K562 (cell line): ENCODE data around the gene BCAS4. TPM values are rescaled to one million over a fixed set of nuclear protein-coding genes. Genes with fewer than 3 reads are reported as not detected.

Source experiments
- ATF1 ChIP-seq, 2 experiments: fragments of 450-650 bp in 1 of 2; IDR thresholded peaks; 2 replicates each; pipeline ENCODE4 v1.6.1; 2016; ENCODE audit warnings: missing compliant biosample characterization in 1 of 2, missing genetic modification characterization in 1 of 2
- CBX3 ChIP-seq, 2 experiments: IDR thresholded peaks; 1 replicate in 1 of 2; 2 replicates in 1 of 2; pipeline ENCODE4 v1.6.1; 2012; ENCODE audit warnings: inconsistent platforms in 2 of 2, low read length in 2 of 2, borderline replicate concordance in 1 of 2, control low read depth in 1 of 2
- CEBPB ChIP-seq: fragments of 450-650 bp; IDR thresholded peaks from 2 replicates; pipeline ENCODE4 v1.6.1; 2016; ENCODE audit warnings: missing genetic modification characterization, missing compliant biosample characterization
- DMBX1 ChIP-seq: fragments of 250-450 bp; sonication (Bioruptor Pico); IDR thresholded peaks from 2 replicates; pipeline ENCODE4 v1.8.0; 2022; ENCODE audit warnings: inconsistent platforms, mild to moderate bottlenecking, moderate library complexity, borderline replicate concordance
- HDAC1 ChIP-seq, 2 experiments: fragments of 450-650 bp; IDR thresholded peaks; 2 replicates each; pipeline ENCODE4 v1.6.1; 2016 to 2017; ENCODE audit warnings: inconsistent platforms in 1 of 2, mild to moderate bottlenecking in 1 of 2, moderate library complexity in 1 of 2
- HNRNPK ChIP-seq: fragments of 200-400 bp; formaldehyde crosslinking; IDR thresholded peaks from one replicate; pipeline ENCODE4 v1.6.1; 2018; ENCODE audit warnings: mild to moderate bottlenecking, low read depth, low read length; ENCODE audit not compliant: poor library complexity, severe bottlenecking
- JUND ChIP-seq, 2 experiments: IDR thresholded peaks; 2 replicates in 1 of 2; 3 replicates in 1 of 2; pipeline ENCODE4 v1.6.1; 2011; ENCODE audit warnings: borderline replicate concordance in 2 of 2, low read depth in 2 of 2, low read length in 2 of 2, improper control_type of control experiment in 1 of 2, missing biosample characterization in 1 of 2, missing genetic modification characterization in 1 of 2, missing genetic modification reagents in 1 of 2
- MAZ ChIP-seq, 2 experiments: fragments of 450-650 bp in 1 of 2; sonication (generic) in 1 of 2; formaldehyde crosslinking; IDR thresholded peaks in 1 of 2; conservative IDR thresholded peaks in 1 of 2; 2 replicates each; pipeline versions ENCODE4 v1.4.0 to v1.5.0; 2020; ENCODE audit warnings: mild to moderate bottlenecking in 1 of 2, missing genetic modification reagents in 1 of 2
- MEIS2 ChIP-seq: fragments of 450-650 bp; IDR thresholded peaks from 2 replicates; pipeline ENCODE4 v1.6.1; 2014; ENCODE audit warnings: mild to moderate bottlenecking; ENCODE audit not compliant: partially characterized antibody
- MTA2 ChIP-seq: fragments of 450-650 bp; IDR thresholded peaks from 2 replicates; pipeline ENCODE4 v1.6.1; 2016; ENCODE audit warnings: low read depth
- MTA3 ChIP-seq: fragments of 450-650 bp; formaldehyde crosslinking; IDR thresholded peaks from 2 replicates; pipeline ENCODE4 v1.6.1; 2017; ENCODE audit warnings: mild to moderate bottlenecking, borderline replicate concordance
- NCOA1 ChIP-seq: fragments of 450-650 bp; IDR thresholded peaks from 2 replicates; pipeline ENCODE4 v1.6.1; 2016; ENCODE audit warnings: low read depth
- NCOA6 ChIP-seq: fragments of 450-650 bp; IDR thresholded peaks from 2 replicates; pipeline ENCODE4 v1.6.1; 2017; ENCODE audit warnings: mild to moderate bottlenecking
- NEUROD1 ChIP-seq: fragments of 150-350 bp; IDR thresholded peaks from 2 replicates; pipeline ENCODE4 v1.6.1; 2014; ENCODE audit warnings: borderline replicate concordance, low read length, low read depth; ENCODE audit not compliant: partially characterized antibody
- NFATC3 ChIP-seq: fragments of 450-650 bp; IDR thresholded peaks from 2 replicates; pipeline ENCODE4 v1.6.1; 2017; ENCODE audit warnings: mild to moderate bottlenecking
- NFRKB ChIP-seq: fragments of 450-650 bp; IDR thresholded peaks from 2 replicates; pipeline ENCODE4 v1.6.1; 2016; ENCODE audit warnings: low read depth
- ZNF140 ChIP-seq: fragments of 250-450 bp; sonication (Bioruptor Pico); IDR thresholded peaks from 2 replicates; pipeline ENCODE4 v1.8.0; 2021; ENCODE audit warnings: moderate library complexity, mild to moderate bottlenecking, inconsistent platforms
- polyA plus RNA-seq, 8 experiments: library from polyadenylated mRNA; depleted of rRNA in 4 of 8; stranded (reverse) in 5 of 8; unstranded in 3 of 8; fragments of >200 nt; fragmentation: Nextera tagmentation in 2 of 8; fragmentation: Illumina TruSeq in 1 of 8; extraction: Ambion mirVana in 2 of 8; extraction: Trizol in 1 of 8; gene quantifications; 2 replicates each; pipeline versions ENCODE4 v1.2.1 to v1.2.3, GENCODE V29; 2011 to 2014; ENCODE audit warnings: inconsistent platforms in 1 of 8, missing spikeins in 1 of 8
- total RNA-seq, 7 experiments: library from RNA; depleted of rRNA in 6 of 7; stranded (reverse); fragments of >200 nt in 6 of 7; fragmentation: Illumina TruSeq in 2 of 7; extraction: Trizol in 2 of 7; gene quantifications; 2 replicates each; pipeline versions ENCODE4 v1.2.1 to v1.2.3, GENCODE V29; 2011 to 2021; ENCODE audit warnings: low replicate concordance in 1 of 7
- TF ChIP-seq, protein P1 (sequence below): fragments of 450-650 bp; IDR thresholded peaks from 2 replicates; pipeline ENCODE4 v1.6.1; 2018; ENCODE audit not compliant: partially characterized antibody
- TF ChIP-seq, protein P2 (sequence below): fragments of 450-650 bp; IDR thresholded peaks from 2 replicates; pipeline ENCODE4 v1.6.1; 2017; ENCODE audit warnings: antibody characterized with exemption
- TF ChIP-seq, protein P3 (sequence below): fragments of 250-450 bp; sonication (Bioruptor Pico); IDR thresholded peaks from 2 replicates; pipeline ENCODE4 v1.8.0; 2022; ENCODE audit warnings: inconsistent platforms

The BCAS4 gene
- total and polyA plus RNA-seq, 9 of the 15 experiments (the other 6 are each of a cell fraction or from before 2014, with no cell fraction given): 0.15 to 2.3 (median 0.47) TPM

DNA sequence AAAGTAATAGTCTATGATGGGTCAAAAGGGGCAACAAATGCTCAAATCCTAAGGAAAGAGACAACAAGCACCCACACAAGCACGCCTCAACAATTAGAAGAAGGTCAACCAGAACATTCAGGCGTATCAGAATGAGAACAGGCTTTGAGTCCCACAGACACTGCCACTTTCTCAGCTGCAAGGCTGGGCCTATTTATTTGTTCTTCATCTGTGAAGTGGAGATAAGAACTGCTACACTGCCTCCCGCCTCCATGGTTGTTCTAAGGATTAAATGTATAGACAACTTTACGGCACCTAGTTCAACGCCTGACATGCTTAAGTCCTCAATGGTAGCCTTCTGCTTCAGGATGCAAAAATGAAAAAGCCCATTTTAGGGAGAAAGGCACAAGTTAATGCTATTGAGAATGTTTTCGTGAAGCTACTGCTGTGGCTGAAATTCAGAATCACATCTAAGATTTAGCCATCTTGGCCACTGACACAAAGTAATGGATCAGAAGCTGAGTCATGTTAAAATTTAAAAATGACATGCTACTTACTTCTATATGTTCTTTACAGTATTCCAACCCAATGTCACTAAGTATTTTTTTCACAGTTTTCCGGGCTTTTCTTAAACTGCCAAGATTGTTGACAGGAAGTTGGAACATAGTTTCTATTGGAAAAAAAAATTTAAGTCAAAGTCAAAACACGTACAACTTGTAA lies 108.6 kb downstream of the BCAS4 start (continued):
- TF ChIP-seq NCOA1 (peak; percentile 69; the same call in 1 of the 2 replicates), MTA3 (peak; percentile 71; the same call in 1 of the 2 replicates), DMBX1 (CRISPR knock-in tag) (peak; percentile 56; the same call in 1 of the 2 replicates), NCOA6 (0 out of 2 replicates have a peak, but pooled peaks have one; percentile 28), ZNF140 (CRISPR knock-in tag) (no peak), HNRNPK (no peak), NEUROD1 (peak; percentile 55), CEBPB (tag) (no peak), JUND (IDR thresholded peaks at IDR 0.05; ENCODE audit: borderline replicate concordance, low read depth, low read length) (peak; percentile 58; the same call in 1 of the 2 replicates), JUND (tag; IDR thresholded peaks at IDR 0.05; ENCODE audit: borderline replicate concordance, low read depth, low read length) (peak; percentile 69; the same call in 2 of the 3 replicates), CBX3 (IDR thresholded peaks at IDR 0.05; ENCODE audit: borderline replicate concordance in 1 of 2, low read length in 2 of 2) (peak in 1 of 2 experiments; percentile 77; a peak in 1 of 3 replicates), ATF1 (CRISPR knock-in tag; IDR thresholded peaks at IDR 0.05) (no peak), ATF1 (tag; IDR thresholded peaks at IDR 0.05) (no peak), MEIS2 (peak; percentile 51), MTA2 (peak; percentile 94), NFATC3 (peak; percentile 74; the same call in 1 of the 2 replicates), MAZ (CRISPR knock-in tag; conservative IDR thresholded peaks at IDR 0.05 in 1 of 2, IDR thresholded peaks at IDR 0.05 in 1 of 2) (peak; percentile 37 to 50; a peak in 1 of 4 replicates), HDAC1 (IDR thresholded peaks at IDR 0.05) (peak in 1 of 2 experiments; percentile 76; a peak in 2 of 4 replicates), NFRKB (no peak)
- TF ChIP-seq, protein P1, sequence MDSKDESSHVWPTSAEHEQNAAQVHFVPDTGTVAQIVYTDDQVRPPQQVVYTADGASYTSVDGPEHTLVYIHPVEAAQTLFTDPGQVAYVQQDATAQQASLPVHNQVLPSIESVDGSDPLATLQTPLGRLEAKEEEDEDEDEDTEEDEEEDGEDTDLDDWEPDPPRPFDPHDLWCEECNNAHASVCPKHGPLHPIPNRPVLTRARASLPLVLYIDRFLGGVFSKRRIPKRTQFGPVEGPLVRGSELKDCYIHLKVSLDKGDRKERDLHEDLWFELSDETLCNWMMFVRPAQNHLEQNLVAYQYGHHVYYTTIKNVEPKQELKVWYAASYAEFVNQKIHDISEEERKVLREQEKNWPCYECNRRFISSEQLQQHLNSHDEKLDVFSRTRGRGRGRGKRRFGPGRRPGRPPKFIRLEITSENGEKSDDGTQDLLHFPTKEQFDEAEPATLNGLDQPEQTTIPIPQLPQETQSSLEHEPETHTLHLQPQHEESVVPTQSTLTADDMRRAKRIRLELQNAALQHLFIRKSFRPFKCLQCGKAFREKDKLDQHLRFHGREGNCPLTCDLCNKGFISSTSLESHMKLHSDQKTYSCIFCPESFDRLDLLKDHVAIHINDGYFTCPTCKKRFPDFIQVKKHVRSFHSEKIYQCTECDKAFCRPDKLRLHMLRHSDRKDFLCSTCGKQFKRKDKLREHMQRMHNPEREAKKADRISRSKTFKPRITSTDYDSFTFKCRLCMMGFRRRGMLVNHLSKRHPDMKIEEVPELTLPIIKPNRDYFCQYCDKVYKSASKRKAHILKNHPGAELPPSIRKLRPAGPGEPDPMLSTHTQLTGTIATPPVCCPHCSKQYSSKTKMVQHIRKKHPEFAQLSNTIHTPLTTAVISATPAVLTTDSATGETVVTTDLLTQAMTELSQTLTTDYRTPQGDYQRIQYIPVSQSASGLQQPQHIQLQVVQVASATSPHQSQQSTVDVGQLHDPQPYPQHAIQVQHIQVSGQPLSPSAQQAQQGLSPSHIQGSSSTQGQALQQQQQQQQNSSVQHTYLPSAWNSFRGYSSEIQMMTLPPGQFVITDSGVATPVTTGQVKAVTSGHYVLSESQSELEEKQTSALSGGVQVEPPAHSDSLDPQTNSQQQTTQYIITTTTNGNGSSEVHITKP: peak; percentile 22
- TF ChIP-seq, protein P2, sequence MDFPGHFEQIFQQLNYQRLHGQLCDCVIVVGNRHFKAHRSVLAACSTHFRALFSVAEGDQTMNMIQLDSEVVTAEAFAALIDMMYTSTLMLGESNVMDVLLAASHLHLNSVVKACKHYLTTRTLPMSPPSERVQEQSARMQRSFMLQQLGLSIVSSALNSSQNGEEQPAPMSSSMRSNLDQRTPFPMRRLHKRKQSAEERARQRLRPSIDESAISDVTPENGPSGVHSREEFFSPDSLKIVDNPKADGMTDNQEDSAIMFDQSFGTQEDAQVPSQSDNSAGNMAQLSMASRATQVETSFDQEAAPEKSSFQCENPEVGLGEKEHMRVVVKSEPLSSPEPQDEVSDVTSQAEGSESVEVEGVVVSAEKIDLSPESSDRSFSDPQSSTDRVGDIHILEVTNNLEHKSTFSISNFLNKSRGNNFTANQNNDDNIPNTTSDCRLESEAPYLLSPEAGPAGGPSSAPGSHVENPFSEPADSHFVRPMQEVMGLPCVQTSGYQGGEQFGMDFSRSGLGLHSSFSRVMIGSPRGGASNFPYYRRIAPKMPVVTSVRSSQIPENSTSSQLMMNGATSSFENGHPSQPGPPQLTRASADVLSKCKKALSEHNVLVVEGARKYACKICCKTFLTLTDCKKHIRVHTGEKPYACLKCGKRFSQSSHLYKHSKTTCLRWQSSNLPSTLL: no peak
- TF ChIP-seq, protein P3, sequence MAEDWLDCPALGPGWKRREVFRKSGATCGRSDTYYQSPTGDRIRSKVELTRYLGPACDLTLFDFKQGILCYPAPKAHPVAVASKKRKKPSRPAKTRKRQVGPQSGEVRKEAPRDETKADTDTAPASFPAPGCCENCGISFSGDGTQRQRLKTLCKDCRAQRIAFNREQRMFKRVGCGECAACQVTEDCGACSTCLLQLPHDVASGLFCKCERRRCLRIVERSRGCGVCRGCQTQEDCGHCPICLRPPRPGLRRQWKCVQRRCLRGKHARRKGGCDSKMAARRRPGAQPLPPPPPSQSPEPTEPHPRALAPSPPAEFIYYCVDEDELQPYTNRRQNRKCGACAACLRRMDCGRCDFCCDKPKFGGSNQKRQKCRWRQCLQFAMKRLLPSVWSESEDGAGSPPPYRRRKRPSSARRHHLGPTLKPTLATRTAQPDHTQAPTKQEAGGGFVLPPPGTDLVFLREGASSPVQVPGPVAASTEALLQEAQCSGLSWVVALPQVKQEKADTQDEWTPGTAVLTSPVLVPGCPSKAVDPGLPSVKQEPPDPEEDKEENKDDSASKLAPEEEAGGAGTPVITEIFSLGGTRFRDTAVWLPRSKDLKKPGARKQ: no peak
